ENCODE data around the gene SHISAL1.
"Not testable (repeated sequence)": the region's sequence is repeated elsewhere in the genome, so short reads cannot be mapped to it uniquely, and the experiment has no call there.

DNA sequence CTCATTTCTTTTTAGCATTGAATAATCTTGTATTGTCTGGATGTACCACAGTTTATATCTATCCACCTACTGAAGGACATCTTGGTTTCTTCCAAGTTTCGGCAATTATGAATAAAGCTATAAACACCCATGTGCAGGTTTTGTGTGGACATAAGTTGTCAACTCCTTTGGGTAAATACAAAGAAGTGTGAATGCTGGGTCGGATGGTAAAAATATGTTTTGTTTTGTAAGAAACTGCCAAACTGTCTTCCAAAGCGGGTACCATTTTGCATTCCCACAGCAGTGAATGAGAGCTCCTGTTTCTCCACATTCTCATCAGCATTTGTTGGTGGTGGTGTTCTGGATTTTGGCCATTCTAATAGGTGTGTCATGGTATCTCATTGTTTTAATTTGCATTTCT lies 71.6 kb downstream of the SHISAL1 start:
- TF ChIP-seq, protein P1, sequence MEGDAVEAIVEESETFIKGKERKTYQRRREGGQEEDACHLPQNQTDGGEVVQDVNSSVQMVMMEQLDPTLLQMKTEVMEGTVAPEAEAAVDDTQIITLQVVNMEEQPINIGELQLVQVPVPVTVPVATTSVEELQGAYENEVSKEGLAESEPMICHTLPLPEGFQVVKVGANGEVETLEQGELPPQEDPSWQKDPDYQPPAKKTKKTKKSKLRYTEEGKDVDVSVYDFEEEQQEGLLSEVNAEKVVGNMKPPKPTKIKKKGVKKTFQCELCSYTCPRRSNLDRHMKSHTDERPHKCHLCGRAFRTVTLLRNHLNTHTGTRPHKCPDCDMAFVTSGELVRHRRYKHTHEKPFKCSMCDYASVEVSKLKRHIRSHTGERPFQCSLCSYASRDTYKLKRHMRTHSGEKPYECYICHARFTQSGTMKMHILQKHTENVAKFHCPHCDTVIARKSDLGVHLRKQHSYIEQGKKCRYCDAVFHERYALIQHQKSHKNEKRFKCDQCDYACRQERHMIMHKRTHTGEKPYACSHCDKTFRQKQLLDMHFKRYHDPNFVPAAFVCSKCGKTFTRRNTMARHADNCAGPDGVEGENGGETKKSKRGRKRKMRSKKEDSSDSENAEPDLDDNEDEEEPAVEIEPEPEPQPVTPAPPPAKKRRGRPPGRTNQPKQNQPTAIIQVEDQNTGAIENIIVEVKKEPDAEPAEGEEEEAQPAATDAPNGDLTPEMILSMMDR (optimal IDR thresholded peaks at IDR 0.05 in 1 of 3, IDR thresholded peaks at IDR 0.05 in 1 of 3, conservative IDR thresholded peaks at IDR 0.05 in 1 of 3; ENCODE audit: extremely low read depth in 1 of 3, insufficient read depth in 2 of 3, low read length in 3 of 3) = not testable (repeated sequence)
- not testable (repeated sequence) for TF ChIP-seq EZH2 (IDR thresholded peaks at IDR 0.05; ENCODE audit: low read length)
